IgD-negative memory B cell (primary cell): ENCODE measurements around the gene CASQ2. TPM values are rescaled to one million over a fixed set of nuclear protein-coding genes. Genes with fewer than 3 reads are reported as not detected.

Experiments used
- H3K27ac Mint-ChIP-seq, 3 donors: one replicate each; pipeline ENCODE4 v1.8.0; 2020 to 2022; ENCODE audit warnings: mild to moderate bottlenecking in 3 of 3, mixed read lengths in 3 of 3, moderate library complexity in 1 of 3
- H3K27me3 Mint-ChIP-seq: one replicate; pipeline ENCODE4 v1.8.0; 2021; ENCODE audit warnings: mixed read lengths
- H3K36me3 Mint-ChIP-seq: one replicate; pipeline ENCODE4 v1.8.0; 2020; ENCODE audit warnings: mild to moderate bottlenecking, mixed read lengths
- H3K4me1 Mint-ChIP-seq, 3 donors: one replicate each; pipeline ENCODE4 v1.8.0; 2020 to 2022; ENCODE audit warnings: mixed read lengths in 3 of 3, mild to moderate bottlenecking in 1 of 3
- H3K4me3 Mint-ChIP-seq, 4 donors: one replicate each; pipeline ENCODE4 v1.8.0; 2020 to 2022; ENCODE audit warnings: mild to moderate bottlenecking in 4 of 4, mixed read lengths in 4 of 4, moderate library complexity in 3 of 4
- H3K9me3 Mint-ChIP-seq, 3 donors: one replicate each; pipeline ENCODE4 v1.8.0; 2020 to 2021; ENCODE audit warnings: mixed read lengths in 3 of 3, mild to moderate bottlenecking in 1 of 3
- polyA plus RNA-seq: library from polyadenylated mRNA; unstranded; fragments of 300-500 nt; fragmentation: Illumina TruSeq; gene quantifications from one replicate; pipeline ENCODE4 v1.2.3, GENCODE V29; 2021

Gene CASQ2
- polyA plus RNA-seq, 1 donor from 2014 or later, result not detected

DNA sequence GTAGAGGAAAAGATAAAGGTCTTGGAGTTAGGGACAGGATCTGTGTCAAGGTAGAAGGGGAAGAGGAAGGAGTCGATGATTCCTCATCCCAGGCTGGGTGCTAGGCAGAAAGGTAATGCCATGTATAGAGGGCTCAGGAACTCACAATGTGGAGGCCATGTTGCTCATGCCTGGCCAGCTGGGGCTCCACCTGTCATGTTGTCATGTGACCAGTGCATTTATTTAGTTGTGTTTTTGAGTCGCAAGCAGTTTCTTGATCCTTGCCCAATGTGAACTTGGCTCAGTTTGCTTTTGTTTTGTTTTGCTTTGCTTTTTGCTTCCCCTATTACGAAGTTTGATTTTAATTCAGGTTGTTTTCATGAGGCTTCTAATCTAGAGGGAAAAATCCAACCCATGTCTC, 5.7 kb downstream of the CASQ2 start:
- Mint-ChIP-seq H3K4me1 (no peaks in the 10 kb centered on the region), H3K36me3 (no peaks in the 10 kb centered on the region), H3K9me3 (peaks cover 2 to 8% (median 7%) of the 10 kb centered on the region in 3 donors), H3K27me3 (peaks cover 2% of the 10 kb centered on the region), H3K4me3 (no peak overlapping the region), H3K27ac (no peak overlapping the region)

GRCh38 chr1:115761601-115762302, 6.8 kb downstream of the CASQ2 start:
- Mint-ChIP-seq H3K4me3 (no peak overlapping the region), H3K4me1 (no peaks in the 10 kb centered on the region), H3K36me3 (no peaks in the 10 kb centered on the region), H3K27me3 (peaks cover 2% of the 10 kb centered on the region), H3K9me3 (peaks cover 2 to 8% (median 7%) of the 10 kb centered on the region in 3 donors), H3K27ac (no peak overlapping the region)

- H3K27ac Mint-ChIP-seq, result no peak overlapping the region
- H3K4me3 Mint-ChIP-seq, result no peak overlapping the region
- peaks cover 4% of the 10 kb centered on the region for H3K27me3 Mint-ChIP-seq
- no peaks in the 10 kb centered on the region for H3K4me1 Mint-ChIP-seq
- H3K36me3 Mint-ChIP-seq, result no peaks in the 10 kb centered on the region
- peaks cover 2 to 9% (median 8%) of the 10 kb centered on the region in 3 donors for H3K9me3 Mint-ChIP-seq
Observed at GRCh38 chr1:115757856-115758255, 10.7 kb downstream of the CASQ2 start.

DNA sequence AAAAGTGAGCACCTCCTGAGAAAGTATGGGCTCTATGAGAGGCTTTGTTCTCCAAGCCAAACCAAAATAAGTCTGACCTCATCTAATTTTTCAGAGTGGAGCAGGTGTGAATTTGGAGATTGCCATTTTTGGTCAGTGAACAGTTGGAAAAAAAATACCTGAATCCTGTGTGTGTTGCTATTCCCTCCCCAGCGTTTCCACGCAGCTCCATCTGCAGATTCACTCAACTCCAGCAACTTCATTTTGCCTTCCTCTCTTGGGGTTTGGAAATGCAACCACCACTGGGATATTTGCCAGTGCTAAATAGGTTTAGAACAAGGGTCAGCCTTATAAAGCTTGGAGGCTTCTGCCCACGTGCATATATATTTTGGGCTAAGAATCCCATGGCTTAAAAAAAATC, 11.2 kb downstream of the CASQ2 start:
- Mint-ChIP-seq H3K27me3 (peaks cover 9% of the 10 kb centered on the region), H3K4me3 (no peak overlapping the region), H3K27ac (no peak overlapping the region), H3K36me3 (no peaks in the 10 kb centered on the region), H3K4me1 (no peaks in the 10 kb centered on the region), H3K9me3 (peaks cover 2 to 9% (median 8%) of the 10 kb centered on the region in 3 donors)

GRCh38 chr1:115755456-115756370, 12.8 kb downstream of the CASQ2 start:
- peaks cover 10% of the 10 kb centered on the region for H3K27me3 Mint-ChIP-seq
- peaks cover 2 to 9% (median 8%) of the 10 kb centered on the region in 3 donors for H3K9me3 Mint-ChIP-seq
- no peak overlapping the region for H3K27ac Mint-ChIP-seq
- H3K4me3 Mint-ChIP-seq, result no peak overlapping the region
- no peaks in the 10 kb centered on the region for H3K36me3 Mint-ChIP-seq
- no peaks in the 10 kb centered on the region for H3K4me1 Mint-ChIP-seq

- Mint-ChIP-seq H3K36me3 (no peaks in the 10 kb centered on the region), H3K4me1 (no peaks in the 10 kb centered on the region), H3K27me3 (peaks cover 13% of the 10 kb centered on the region), H3K27ac (no peak overlapping the region), H3K9me3 (peaks cover 0 to 6% (median under 1%) of the 10 kb centered on the region in 3 donors), H3K4me3 (no peak overlapping the region)
Observed at GRCh38 chr1:115753830-115754229, 14.7 kb downstream of the CASQ2 start.

DNA sequence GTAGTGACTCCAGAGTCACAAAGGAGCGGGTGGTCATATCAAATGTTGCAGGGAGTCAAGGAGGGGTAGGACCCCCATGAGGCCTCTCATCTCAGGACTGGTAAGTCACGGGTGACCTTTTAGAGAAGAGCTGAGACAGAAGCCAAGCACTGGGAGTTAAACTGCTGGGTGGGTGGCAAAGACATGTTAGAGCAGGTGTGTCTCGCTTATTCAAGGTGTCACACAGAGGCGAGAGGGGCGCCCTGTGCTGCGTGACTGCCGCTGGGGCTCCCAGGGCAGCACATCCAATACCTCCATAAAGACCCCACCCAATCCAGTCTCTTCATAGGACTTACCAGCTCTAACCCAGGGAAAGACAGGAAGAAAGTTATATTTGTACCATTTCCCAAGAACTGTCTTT, 15.2 kb downstream of the CASQ2 start:
- peaks cover 0 to 3% (median 0%) of the 10 kb centered on the region in 3 donors for H3K9me3 Mint-ChIP-seq
- peaks cover 13% of the 10 kb centered on the region for H3K27me3 Mint-ChIP-seq
- no peaks in the 10 kb centered on the region for H3K4me1 Mint-ChIP-seq
- H3K27ac Mint-ChIP-seq, result no peak overlapping the region
- no peaks in the 10 kb centered on the region for H3K36me3 Mint-ChIP-seq
- H3K4me3 Mint-ChIP-seq, result no peak overlapping the region

DNA sequence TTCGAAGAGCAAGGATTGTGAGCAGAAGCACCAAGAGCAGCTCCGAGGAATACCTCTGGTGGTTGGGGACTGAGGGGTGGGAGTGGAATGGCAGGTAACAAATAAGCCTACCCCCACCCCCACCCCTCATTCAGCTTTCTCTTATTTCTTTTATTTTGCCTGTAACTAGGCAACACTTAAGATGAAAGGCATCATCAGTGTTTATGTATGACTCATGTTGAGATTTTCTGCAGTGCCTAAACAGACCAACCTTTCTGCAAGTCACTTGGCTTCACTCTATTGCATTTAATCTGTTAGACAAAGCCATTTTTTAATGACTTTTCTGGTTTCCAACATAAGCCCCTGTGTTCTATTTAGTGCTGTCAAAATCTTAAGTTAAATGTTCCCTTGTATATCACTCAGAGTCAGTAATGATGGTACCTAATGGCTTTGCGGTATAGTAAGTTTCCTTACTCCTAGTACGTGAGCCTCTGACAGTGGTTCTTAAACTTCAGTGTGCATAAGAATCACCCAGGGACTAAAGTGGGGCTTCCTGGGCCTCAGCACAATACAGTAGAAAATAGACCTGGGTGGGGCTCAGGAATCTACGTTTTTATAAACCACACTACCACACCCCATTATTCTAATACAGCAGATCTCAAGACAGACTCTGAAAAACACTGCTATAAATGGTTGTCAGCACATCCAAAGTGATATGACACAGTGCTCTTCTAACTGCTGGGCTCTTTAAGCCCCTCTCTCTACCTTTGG, 19.9 kb downstream of the CASQ2 start:
- peaks cover 14% of the 10 kb centered on the region for H3K27me3 Mint-ChIP-seq
- H3K4me3 Mint-ChIP-seq, result no peak overlapping the region
- no peak overlapping the region for H3K27ac Mint-ChIP-seq
- no peaks in the 10 kb centered on the region for H3K4me1 Mint-ChIP-seq
- H3K36me3 Mint-ChIP-seq, result no peaks in the 10 kb centered on the region
- peaks cover 0 to 5% (median 0%) of the 10 kb centered on the region in 3 donors for H3K9me3 Mint-ChIP-seq

- Mint-ChIP-seq H3K4me1 (no peaks in the 10 kb centered on the region), H3K27me3 (peaks cover 5% of the 10 kb centered on the region), H3K27ac (no peak overlapping the region), H3K9me3 (peaks cover 0 to 2% (median 0%) of the 10 kb centered on the region in 3 donors), H3K4me3 (no peak overlapping the region), H3K36me3 (no peaks in the 10 kb centered on the region)
Observed at GRCh38 chr1:115746021-115746690, 22.4 kb downstream of the CASQ2 start.

DNA sequence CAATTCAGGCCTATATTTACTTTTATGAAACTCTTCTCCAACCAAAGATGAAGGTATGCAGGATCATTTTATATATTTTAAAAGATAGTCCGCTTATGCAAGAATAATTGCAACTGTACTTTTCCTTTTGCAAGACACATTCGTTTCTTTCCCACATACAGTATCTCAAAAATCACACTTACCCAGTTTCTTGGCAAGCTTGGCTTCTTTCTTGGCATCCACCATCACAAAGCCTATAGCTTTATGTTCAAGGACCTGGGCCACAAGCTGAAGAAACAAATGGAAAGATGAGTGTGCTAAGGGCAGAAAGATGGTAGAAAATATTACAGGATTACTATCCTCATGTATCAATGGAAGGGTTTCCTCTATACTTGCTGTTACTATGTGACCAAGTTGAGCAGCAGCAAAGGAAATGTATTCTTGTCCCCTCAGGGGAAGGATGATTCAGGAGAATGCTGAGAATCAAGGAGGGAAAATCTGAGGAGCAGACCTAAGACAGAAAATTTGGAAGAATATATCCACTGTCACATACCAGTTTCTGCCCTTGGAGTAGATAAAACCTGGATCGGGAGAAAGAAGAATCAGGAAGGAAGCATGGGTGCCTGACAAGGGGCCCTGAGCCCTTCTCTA, 23.8 kb downstream of the CASQ2 start:
- H3K27ac Mint-ChIP-seq, result no peak overlapping the region
- H3K9me3 Mint-ChIP-seq, result peaks cover 0 to 4% (median 0%) of the 10 kb centered on the region in 3 donors
- H3K4me1 Mint-ChIP-seq, result no peaks in the 10 kb centered on the region
- no peak overlapping the region for H3K4me3 Mint-ChIP-seq
- peaks cover 4% of the 10 kb centered on the region for H3K27me3 Mint-ChIP-seq
- no peaks in the 10 kb centered on the region for H3K36me3 Mint-ChIP-seq

- Mint-ChIP-seq H3K27me3 (peaks cover 2% of the 10 kb centered on the region), H3K27ac (no peak overlapping the region), H3K9me3 (peaks cover 0 to 2% (median 0%) of the 10 kb centered on the region in 3 donors), H3K4me3 (no peak overlapping the region), H3K36me3 (no peaks in the 10 kb centered on the region), H3K4me1 (no peaks in the 10 kb centered on the region)
Observed at GRCh38 chr1:115740811-115741210, 27.7 kb downstream of the CASQ2 start.

DNA sequence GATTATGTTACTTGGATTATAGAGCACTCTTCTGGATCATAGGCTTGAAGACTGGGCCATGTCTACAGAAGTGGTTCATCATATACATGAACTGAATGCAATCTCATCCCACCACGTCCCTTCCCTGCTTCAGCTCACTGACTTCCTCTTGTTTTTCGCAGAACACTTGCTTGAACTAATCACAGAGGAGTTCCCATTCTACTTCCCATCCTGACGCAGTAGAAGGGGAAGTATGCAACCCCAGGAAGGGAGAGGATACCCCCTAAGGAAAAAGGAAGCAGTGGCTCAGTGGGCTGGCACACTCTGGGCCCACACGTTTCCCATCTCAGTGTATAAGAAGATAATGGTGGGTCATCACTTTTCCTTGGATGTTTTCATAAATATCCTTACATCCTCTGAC, 36.2 kb downstream of the CASQ2 start:
- Mint-ChIP-seq H3K4me3 (no peak overlapping the region), H3K4me1 (peaks cover 0 to 3% (median 1%) of the 10 kb centered on the region in 3 donors), H3K27me3 (peaks cover 5% of the 10 kb centered on the region), H3K36me3 (no peaks in the 10 kb centered on the region), H3K9me3 (no peaks in the 10 kb centered on the region), H3K27ac (no peak overlapping the region)

GRCh38 chr1:115729756-115730155, 38.8 kb downstream of the CASQ2 start:
- H3K4me1 Mint-ChIP-seq, result peaks cover 0 to 3% (median 1%) of the 10 kb centered on the region in 3 donors
- no peaks in the 10 kb centered on the region for H3K9me3 Mint-ChIP-seq
- no peak overlapping the region for H3K27ac Mint-ChIP-seq
- H3K4me3 Mint-ChIP-seq, result no peak overlapping the region
- peaks cover 5% of the 10 kb centered on the region for H3K27me3 Mint-ChIP-seq
- no peaks in the 10 kb centered on the region for H3K36me3 Mint-ChIP-seq

GRCh38 chr1:115728341-115728740, 40.2 kb downstream of the CASQ2 start:
- H3K36me3 Mint-ChIP-seq, result no peaks in the 10 kb centered on the region
- H3K4me1 Mint-ChIP-seq, result peaks cover 0 to 3% (median 1%) of the 10 kb centered on the region in 3 donors
- no peak overlapping the region for H3K27ac Mint-ChIP-seq
- no peak overlapping the region for H3K4me3 Mint-ChIP-seq
- H3K27me3 Mint-ChIP-seq, result peaks cover 5% of the 10 kb centered on the region
- no peaks in the 10 kb centered on the region for H3K9me3 Mint-ChIP-seq
